Stimulated activated memory B cell treated with anti-CD40 and anti-IgM and Interleukin-4, amounts not matched to agents 10 μg/mL and 1 μg/mL and 100 μg/mL, for 72 hours (primary cell): ENCODE measurements around the gene ADGRB3.

Experiments
- ATAC-seq: fragments of 150-1000 bp; cut with Tn5 transposase; 2 replicates; pipeline ENCODE4 v1.10.0; 2021
- H3K27ac Mint-ChIP-seq: one replicate; pipeline ENCODE4 v1.8.0; 2022; ENCODE audit warnings: mild to moderate bottlenecking, mixed read lengths
- H3K27me3 Mint-ChIP-seq: one replicate; pipeline ENCODE4 v1.8.0; 2022; ENCODE audit warnings: mixed read lengths
- H3K36me3 Mint-ChIP-seq: one replicate; pipeline ENCODE4 v1.8.0; 2022; ENCODE audit warnings: mixed read lengths
- H3K4me1 Mint-ChIP-seq: one replicate; pipeline ENCODE4 v1.8.0; 2022; ENCODE audit warnings: mixed read lengths
- H3K4me3 Mint-ChIP-seq: one replicate; pipeline ENCODE4 v1.8.0; 2022; ENCODE audit warnings: mild to moderate bottlenecking, moderate library complexity, mixed read lengths
- H3K9me3 Mint-ChIP-seq: one replicate; pipeline ENCODE4 v1.8.0; 2022; ENCODE audit warnings: mixed read lengths

The ADGRB3 gene

GRCh38 chr6:69343851-69344250, 708.8 kb downstream of the ADGRB3 start:
- H3K9me3 Mint-ChIP-seq: peaks cover 9% of the 10 kb centered on the region
- no peaks in the 10 kb centered on the region for H3K36me3 Mint-ChIP-seq
- H3K27ac Mint-ChIP-seq: no peak overlapping the region
- no peak for ATAC-seq
- H3K27me3 Mint-ChIP-seq: no peaks in the 10 kb centered on the region
- H3K4me1 Mint-ChIP-seq: no peaks in the 10 kb centered on the region
- no peak overlapping the region for H3K4me3 Mint-ChIP-seq

- H3K36me3 Mint-ChIP-seq: no peaks in the 10 kb centered on the region
- no peaks in the 10 kb centered on the region for H3K27me3 Mint-ChIP-seq
- H3K4me3 Mint-ChIP-seq: no peak overlapping the region
- no peaks in the 10 kb centered on the region for H3K4me1 Mint-ChIP-seq
- H3K27ac Mint-ChIP-seq: no peak overlapping the region
- peaks cover 9% of the 10 kb centered on the region for H3K9me3 Mint-ChIP-seq
- ATAC-seq: no peak
These were observed 714.7 kb downstream of the ADGRB3 start for GRCh38 chr6:69349771-69350170.

DNA sequence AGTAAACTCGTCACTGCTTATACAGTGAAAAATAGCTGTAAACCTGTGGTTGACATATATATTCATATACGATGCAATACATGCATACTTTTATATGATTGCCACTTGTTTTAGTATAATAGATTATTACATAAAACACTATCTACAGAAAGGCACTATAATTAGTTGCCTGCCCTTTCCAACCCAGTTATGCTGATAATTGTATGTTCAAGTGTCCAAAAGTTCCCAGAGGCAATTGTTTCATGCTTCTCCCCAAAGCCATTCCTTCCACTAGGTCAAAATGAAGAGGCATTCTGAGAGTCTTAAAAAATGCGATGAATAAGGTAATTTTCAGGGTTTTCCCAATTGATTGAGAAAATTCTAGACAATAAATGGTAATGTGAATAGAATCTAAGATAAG, 727.1 kb downstream of the ADGRB3 start:
- no peak for ATAC-seq
- Mint-ChIP-seq H3K4me1 (no peaks in the 10 kb centered on the region), H3K27ac (no peak overlapping the region), H3K36me3 (no peaks in the 10 kb centered on the region), H3K27me3 (no peaks in the 10 kb centered on the region), H3K9me3 (no peaks in the 10 kb centered on the region), H3K4me3 (no peak overlapping the region)

GRCh38 chr6:69366831-69367230, 731.7 kb downstream of the ADGRB3 start:
- no peak for ATAC-seq
- no peak overlapping the region for H3K4me3 Mint-ChIP-seq
- no peaks in the 10 kb centered on the region for H3K4me1 Mint-ChIP-seq
- no peaks in the 10 kb centered on the region for H3K27me3 Mint-ChIP-seq
- no peaks in the 10 kb centered on the region for H3K9me3 Mint-ChIP-seq
- H3K27ac Mint-ChIP-seq: no peak overlapping the region
- H3K36me3 Mint-ChIP-seq: no peaks in the 10 kb centered on the region

DNA sequence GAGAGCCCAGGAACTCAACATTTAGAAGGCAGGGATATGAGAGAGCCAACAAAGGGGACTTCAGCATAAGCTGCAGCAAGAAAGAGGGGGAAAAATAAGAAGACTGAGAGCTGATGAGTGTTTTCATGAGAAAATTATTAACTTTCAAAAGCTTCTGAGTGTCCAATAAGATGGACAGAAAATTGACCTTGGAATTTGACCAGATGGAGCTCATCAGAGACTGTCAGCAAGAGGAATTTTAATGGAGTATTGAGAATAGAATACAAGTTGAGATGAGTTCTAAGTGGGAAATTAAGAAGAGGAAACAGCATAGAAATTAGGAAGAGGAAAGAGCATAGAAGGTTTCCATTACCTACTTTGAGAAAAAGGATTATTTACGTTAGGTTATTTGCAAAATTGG, 733.5 kb downstream of the ADGRB3 start:
- ATAC-seq: no peak
- Mint-ChIP-seq H3K36me3 (no peaks in the 10 kb centered on the region), H3K9me3 (no peaks in the 10 kb centered on the region), H3K4me3 (no peak overlapping the region), H3K27ac (no peak overlapping the region), H3K4me1 (no peaks in the 10 kb centered on the region), H3K27me3 (no peaks in the 10 kb centered on the region)

DNA sequence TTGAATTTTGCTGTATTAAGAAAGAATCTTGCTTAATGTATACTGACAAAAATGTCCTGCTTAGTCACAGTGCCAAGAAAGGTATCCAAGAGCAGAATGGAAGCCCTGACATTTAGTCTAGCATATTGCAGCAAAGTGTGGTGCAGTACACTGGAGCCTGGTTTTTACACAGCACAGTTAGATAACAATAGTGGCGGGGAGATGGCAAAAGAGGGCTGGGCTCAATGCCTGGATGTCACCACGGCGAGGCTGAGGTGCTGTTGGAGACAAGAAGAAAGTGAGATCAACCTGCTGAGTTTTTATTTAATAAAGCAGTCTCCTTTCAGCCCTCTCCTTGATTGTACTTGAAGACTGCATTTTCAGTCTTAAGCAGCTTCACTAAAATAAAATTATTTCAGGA, 735.7 kb downstream of the ADGRB3 start:
- Mint-ChIP-seq H3K27me3 (no peaks in the 10 kb centered on the region), H3K4me1 (no peaks in the 10 kb centered on the region), H3K36me3 (no peaks in the 10 kb centered on the region), H3K4me3 (no peak overlapping the region), H3K27ac (no peak overlapping the region), H3K9me3 (no peaks in the 10 kb centered on the region)
- ATAC-seq: no peak

DNA sequence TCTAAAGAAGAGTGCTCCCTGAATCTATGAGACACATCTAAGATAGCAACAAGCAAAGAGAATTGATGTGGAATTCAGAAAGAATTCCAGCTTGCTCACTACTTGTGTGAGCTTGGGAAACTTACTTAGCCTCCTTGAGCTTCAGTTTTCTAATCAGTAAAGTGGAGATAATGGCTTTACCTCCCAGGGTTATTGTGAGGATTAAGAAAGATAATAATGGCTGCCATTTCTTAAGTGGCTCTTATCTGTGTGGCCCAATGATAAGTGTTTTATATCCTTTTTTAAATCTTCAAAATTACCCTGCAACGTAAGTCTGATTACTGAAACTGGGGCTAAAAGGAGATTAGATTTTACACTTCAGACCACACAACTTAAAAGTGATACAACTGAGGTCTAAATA, 743.2 kb downstream of the ADGRB3 start:
- Mint-ChIP-seq H3K9me3 (no peaks in the 10 kb centered on the region), H3K36me3 (no peaks in the 10 kb centered on the region), H3K4me3 (no peak overlapping the region), H3K4me1 (no peaks in the 10 kb centered on the region), H3K27ac (no peak overlapping the region), H3K27me3 (no peaks in the 10 kb centered on the region)
- ATAC-seq: no peak

DNA sequence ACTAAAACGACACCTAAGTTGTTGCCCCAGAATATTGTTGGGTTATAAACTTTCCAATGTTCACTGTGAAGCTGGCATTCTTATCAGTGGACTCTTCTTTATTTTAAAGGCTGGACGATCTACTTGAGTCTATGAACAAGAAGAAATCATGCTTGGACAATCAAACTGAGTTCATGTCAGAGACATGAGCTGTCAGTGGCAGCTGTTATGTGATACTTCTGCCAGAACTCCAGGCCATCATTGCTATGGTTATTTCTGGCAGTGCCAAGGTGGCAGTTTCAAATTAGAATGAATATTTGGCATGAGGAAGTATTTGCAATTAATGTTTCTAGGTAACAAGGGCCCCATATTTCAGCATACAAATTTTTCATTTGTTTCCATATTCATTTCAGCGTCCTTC, 744.4 kb downstream of the ADGRB3 start:
- H3K9me3 Mint-ChIP-seq: no peaks in the 10 kb centered on the region
- ATAC-seq: no peak
- no peak overlapping the region for H3K27ac Mint-ChIP-seq
- H3K4me1 Mint-ChIP-seq: no peaks in the 10 kb centered on the region
- H3K4me3 Mint-ChIP-seq: no peak overlapping the region
- no peaks in the 10 kb centered on the region for H3K27me3 Mint-ChIP-seq
- no peaks in the 10 kb centered on the region for H3K36me3 Mint-ChIP-seq

DNA sequence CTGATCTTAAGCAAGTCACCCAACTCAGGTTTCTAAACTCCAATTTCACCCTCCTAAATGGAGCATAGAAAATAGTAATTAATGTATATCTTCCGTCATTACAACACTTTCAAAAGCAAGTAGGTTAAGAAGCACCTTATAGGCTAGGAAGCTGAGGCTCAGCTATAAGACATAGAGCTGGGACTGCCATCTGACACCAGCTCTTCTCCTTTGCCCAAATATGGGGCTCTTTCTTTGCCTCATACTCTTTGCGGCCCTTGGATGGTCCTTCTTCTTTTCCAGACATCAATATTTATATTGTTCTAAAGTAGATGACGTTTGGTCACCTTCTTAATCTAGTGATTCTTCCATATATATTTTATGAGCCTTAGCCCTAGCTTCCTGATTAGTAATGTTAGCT, 748.5 kb downstream of the ADGRB3 start:
- no peak overlapping the region for H3K4me3 Mint-ChIP-seq
- ATAC-seq: no peak
- no peaks in the 10 kb centered on the region for H3K36me3 Mint-ChIP-seq
- H3K27me3 Mint-ChIP-seq: no peaks in the 10 kb centered on the region
- no peak overlapping the region for H3K27ac Mint-ChIP-seq
- no peaks in the 10 kb centered on the region for H3K4me1 Mint-ChIP-seq
- no peaks in the 10 kb centered on the region for H3K9me3 Mint-ChIP-seq

DNA sequence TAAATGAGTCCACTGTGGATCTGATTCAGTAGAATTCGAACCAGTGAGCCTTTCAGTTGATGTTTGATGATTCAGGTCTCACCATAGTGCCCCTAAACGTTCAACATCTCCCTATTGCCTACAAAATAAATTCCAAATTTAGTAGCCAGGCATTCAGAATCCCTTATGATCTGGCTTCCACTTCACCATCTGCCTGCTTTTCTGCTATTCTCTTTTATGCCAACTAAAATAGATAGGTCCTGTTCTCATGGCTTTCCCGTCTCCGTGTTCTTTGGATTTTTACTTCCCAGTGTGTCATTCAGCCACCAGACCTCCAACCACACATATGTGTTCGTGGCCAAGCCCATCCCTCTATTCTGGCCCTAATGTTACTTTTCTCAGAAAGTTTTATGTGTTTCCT, 751.3 kb downstream of the ADGRB3 start:
- H3K27me3 Mint-ChIP-seq: no peaks in the 10 kb centered on the region
- H3K27ac Mint-ChIP-seq: no peak overlapping the region
- no peaks in the 10 kb centered on the region for H3K9me3 Mint-ChIP-seq
- no peak overlapping the region for H3K4me3 Mint-ChIP-seq
- no peak for ATAC-seq
- H3K36me3 Mint-ChIP-seq: no peaks in the 10 kb centered on the region
- no peaks in the 10 kb centered on the region for H3K4me1 Mint-ChIP-seq

- H3K9me3 Mint-ChIP-seq: no peaks in the 10 kb centered on the region
- no peak for ATAC-seq
- H3K4me3 Mint-ChIP-seq: no peak overlapping the region
- no peaks in the 10 kb centered on the region for H3K27me3 Mint-ChIP-seq
- H3K27ac Mint-ChIP-seq: no peak overlapping the region
- H3K4me1 Mint-ChIP-seq: no peaks in the 10 kb centered on the region
- no peaks in the 10 kb centered on the region for H3K36me3 Mint-ChIP-seq
These were observed 755.0 kb downstream of the ADGRB3 start for GRCh38 chr6:69390125-69390524.

GRCh38 chr6:69391106-69391505, 756.0 kb downstream of the ADGRB3 start:
- Mint-ChIP-seq H3K4me1 (no peaks in the 10 kb centered on the region), H3K9me3 (no peaks in the 10 kb centered on the region), H3K4me3 (no peak overlapping the region), H3K27me3 (no peaks in the 10 kb centered on the region), H3K36me3 (no peaks in the 10 kb centered on the region), H3K27ac (no peak overlapping the region)
- ATAC-seq: no peak

GRCh38 chr6:69392745-69393144, 757.7 kb downstream of the ADGRB3 start:
- no peak for ATAC-seq
- Mint-ChIP-seq H3K9me3 (no peaks in the 10 kb centered on the region), H3K4me3 (no peak overlapping the region), H3K27me3 (no peaks in the 10 kb centered on the region), H3K36me3 (no peaks in the 10 kb centered on the region), H3K4me1 (no peaks in the 10 kb centered on the region), H3K27ac (no peak overlapping the region)

DNA sequence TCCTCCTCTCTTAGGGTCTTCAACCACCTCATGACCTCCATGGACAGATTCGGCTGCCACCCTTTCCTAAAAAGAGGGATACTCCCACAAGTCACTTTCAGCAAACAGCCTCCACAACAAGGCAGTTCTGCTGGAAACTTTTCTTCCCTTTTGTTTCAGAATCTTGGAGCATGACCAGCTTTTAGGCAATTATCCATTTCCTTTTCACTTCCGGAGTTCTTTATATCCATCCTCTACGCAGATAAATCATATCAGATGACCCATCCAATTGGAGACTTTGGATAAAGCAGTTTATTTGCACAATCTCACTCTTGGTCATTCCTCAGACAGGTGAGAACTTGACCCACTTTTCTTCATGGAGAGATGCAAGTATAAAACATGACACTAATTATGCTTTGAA, 763.2 kb downstream of the ADGRB3 start:
- Mint-ChIP-seq H3K36me3 (no peaks in the 10 kb centered on the region), H3K4me1 (no peaks in the 10 kb centered on the region), H3K27me3 (no peaks in the 10 kb centered on the region), H3K9me3 (no peaks in the 10 kb centered on the region), H3K27ac (no peak overlapping the region), H3K4me3 (no peak overlapping the region)
- no peak for ATAC-seq

DNA sequence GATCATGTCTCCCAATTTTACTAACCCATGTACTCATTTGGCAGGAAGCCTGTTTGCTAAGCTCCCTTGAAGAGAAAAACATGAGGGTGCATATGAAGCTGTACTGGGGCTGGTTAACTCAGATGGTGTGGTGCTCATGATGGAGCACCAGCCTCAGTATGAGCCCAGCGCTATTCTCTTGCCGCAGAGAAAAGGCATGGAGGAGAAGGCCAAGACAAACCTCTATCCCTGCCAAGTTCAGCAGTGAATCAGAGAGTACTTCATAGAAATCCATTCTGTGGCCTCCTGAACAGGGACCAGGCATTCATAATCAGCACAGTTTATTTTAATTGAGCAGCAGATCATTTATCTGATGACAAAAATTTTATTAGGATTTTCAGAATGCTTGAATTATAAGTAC, 763.6 kb downstream of the ADGRB3 start:
- Mint-ChIP-seq H3K27me3 (no peaks in the 10 kb centered on the region), H3K4me3 (no peak overlapping the region), H3K27ac (no peak overlapping the region), H3K4me1 (no peaks in the 10 kb centered on the region), H3K9me3 (no peaks in the 10 kb centered on the region), H3K36me3 (no peaks in the 10 kb centered on the region)
- no peak for ATAC-seq

DNA sequence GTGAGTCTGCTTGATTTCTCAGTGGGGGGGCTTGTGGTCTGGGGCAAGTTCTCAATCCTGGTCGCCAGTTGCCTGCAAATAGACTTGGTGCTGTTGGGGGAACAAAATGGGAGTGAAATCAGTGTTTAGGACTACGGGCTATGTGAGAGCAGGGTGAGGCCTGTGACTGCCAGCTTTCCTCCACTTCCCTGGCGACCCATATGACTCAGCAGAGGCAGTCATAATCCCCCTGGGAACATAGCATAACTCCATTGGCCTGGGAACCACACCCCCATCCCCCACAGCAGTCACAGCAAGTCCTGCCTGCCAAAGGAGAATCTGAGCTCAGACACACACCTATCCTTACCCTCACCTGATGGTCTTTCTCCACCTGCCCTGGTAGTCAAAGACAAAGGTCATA, 773.8 kb downstream of the ADGRB3 start:
- Mint-ChIP-seq H3K9me3 (peaks cover 12% of the 10 kb centered on the region), H3K27ac (no peak overlapping the region), H3K4me1 (no peaks in the 10 kb centered on the region), H3K27me3 (no peaks in the 10 kb centered on the region), H3K4me3 (no peak overlapping the region), H3K36me3 (no peaks in the 10 kb centered on the region)
- no peak for ATAC-seq

DNA sequence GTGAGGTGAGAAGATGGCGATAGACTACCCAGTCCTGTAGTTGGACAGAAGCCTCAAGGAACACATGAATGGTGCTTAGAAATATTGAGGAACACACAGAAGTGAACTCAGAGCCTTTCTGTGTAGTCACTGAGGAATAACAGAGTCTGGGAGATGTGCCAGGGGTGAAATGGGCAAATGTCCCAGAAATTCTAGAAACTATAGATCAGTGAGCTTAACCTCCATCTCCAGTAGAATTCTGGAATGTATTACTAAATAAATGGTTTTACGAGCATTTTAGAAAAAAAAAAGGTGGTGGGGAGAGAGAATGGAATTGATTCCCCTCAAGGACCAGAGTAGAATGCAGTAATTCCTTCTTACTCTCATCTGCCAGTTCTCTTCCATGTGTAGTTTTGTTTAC, 781.7 kb downstream of the ADGRB3 start:
- no peaks in the 10 kb centered on the region for H3K36me3 Mint-ChIP-seq
- H3K27ac Mint-ChIP-seq: no peak overlapping the region
- no peaks in the 10 kb centered on the region for H3K4me1 Mint-ChIP-seq
- ATAC-seq: no peak
- peaks cover 12% of the 10 kb centered on the region for H3K9me3 Mint-ChIP-seq
- H3K4me3 Mint-ChIP-seq: no peak overlapping the region
- no peaks in the 10 kb centered on the region for H3K27me3 Mint-ChIP-seq
